ENCODE data around the gene CYB5D1. TPM values are rescaled to one million over a fixed set of nuclear protein-coding genes. Genes with fewer than 3 reads are reported as not detected.

CYB5D1 gene
- total RNA-seq, 1 experiment from 2014 or later = 18.0 TPM

- peak within 1 kb of the TSS in 1 of 2 experiments; percentile 30 for H3K4me3 Mint-ChIP-seq
- H4K8ac ChIP-seq (replicated peaks; ENCODE audit: insufficient read length, low read depth, low read length) = no peak within 1 kb of the TSS
- H2AK5ac ChIP-seq (ENCODE audit: insufficient read length, low read length) = no peak within 1 kb of the TSS
- no peak within 1 kb of the TSS for H3K56ac ChIP-seq (ENCODE audit: insufficient read length, low read depth, low read length)
- H3K18ac ChIP-seq (ENCODE audit: insufficient read length, low read depth, low read length) = no peak within 1 kb of the TSS
- H3K9ac ChIP-seq (ENCODE audit: extremely low read depth, insufficient read length, low read length) = no peak within 1 kb of the TSS
- no peak within 1 kb of the TSS for H3K23ac ChIP-seq (ENCODE audit: insufficient read length, low read depth, low read length)
- H2BK20ac ChIP-seq (ENCODE audit: low read depth, low read length, poor library complexity, severe bottlenecking) = no peak within 1 kb of the TSS
- peaks cover 36% of the 10 kb centered on the region for H3K23me2 ChIP-seq (ENCODE audit: insufficient read length, low read depth, low read length, poor library complexity, severe bottlenecking)
- H4K5ac ChIP-seq (ENCODE audit: insufficient read length, low read depth, low read length) = no peak within 1 kb of the TSS
- no peaks in the 10 kb centered on the region for H3K9me3 ChIP-seq (ENCODE audit: control insufficient read depth, low read depth, low read length)
- H3T11ph ChIP-seq (ENCODE audit: low read length) = no peak within 1 kb of the TSS
- peaks cover 18% of the 10 kb centered on the region for H3K27me3 Mint-ChIP-seq (ENCODE audit: low read depth)
- no peak within 1 kb of the TSS for H2AFZ ChIP-seq (ENCODE audit: low read length)
- peaks cover 30% of the 10 kb centered on the region; the same call in 1 of the 2 replicates for H3K27me3 ChIP-seq (ENCODE audit: insufficient read depth, low read length)
- peaks cover 0 to 36% (median 18%) of the 10 kb centered on the region in 3 experiments; a peak in 4 of 7 replicates for H3K36me3 Mint-ChIP-seq (ENCODE audit: insufficient read depth in 1 of 3, low read depth in 3 of 3)
- H4K20me1 ChIP-seq (ENCODE audit: control insufficient read depth, insufficient read depth, insufficient read length) = no peaks in the 10 kb centered on the region
- H3K27ac Mint-ChIP-seq = peak within 1 kb of the TSS in 1 of 3 experiments; percentile 59; a peak in 2 of 7 replicates
- H3K4me1 Mint-ChIP-seq = peaks cover 24 to 39% of the 10 kb centered on the region in 2 experiments
- no peaks in the 10 kb centered on the region; the same call in 1 of the 2 replicates for H3K4me1 ChIP-seq (ENCODE audit: insufficient read depth, low read length)
- no peak within 1 kb of the TSS for H2BK12ac ChIP-seq (ENCODE audit: insufficient read length, low read depth, low read length)
- WGBS (ENCODE audit: extremely low coverage, insufficient read length, low lambda C conversion rate) = no CpG with 5 or more reads among the region's 57 CpGs
- peak within 1 kb of the TSS; percentile 21; the same call in 1 of the 2 replicates for H3K14ac ChIP-seq (ENCODE audit: insufficient read depth, low read length)
- H3K27ac ChIP-seq (ENCODE audit: insufficient read length, low read depth, low read length) = no peak within 1 kb of the TSS
- no peak within 1 kb of the TSS for H4K91ac ChIP-seq (ENCODE audit: insufficient read length, low read depth, low read length)
- DNase-seq = peak; percentile 81
- 0 out of 5 replicates have a peak, but pooled peaks cover 0 to 3% of the 10 kb centered on the region in 2 experiments for H3K9me3 Mint-ChIP-seq
- H3K79me2 ChIP-seq (ENCODE audit: insufficient read depth, low read length) = no peaks in the 10 kb centered on the region
- H3K4me2 ChIP-seq (ENCODE audit: insufficient read depth, insufficient read length, low read length) = peak within 1 kb of the TSS; percentile 97
- no peaks in the 10 kb centered on the region for H3K79me1 ChIP-seq (ENCODE audit: insufficient read depth, low read depth, low read length, poor library complexity, severe bottlenecking)
- TF ChIP-seq CTCF (conservative IDR thresholded peaks at IDR 0.05) = no peak
- no peak within 1 kb of the TSS for H2BK120ac ChIP-seq (ENCODE audit: low read depth, low read length, poor library complexity, severe bottlenecking)
- H2BK15ac ChIP-seq (ENCODE audit: low read depth, low read length) = no peak within 1 kb of the TSS
- no peak within 1 kb of the TSS for H2BK5ac ChIP-seq (ENCODE audit: insufficient read length, low read length)
- no peak within 1 kb of the TSS for H3K4ac ChIP-seq (ENCODE audit: low read depth, low read length)
Measured at GRCh38 chr17:7854851-7855659, 2.7 kb upstream of the CYB5D1 start, which contains the start of gene TMEM88. Gene TMEM88, plus strand, starts transcription at chr17:7855066. Its CDS starts 9 bp downstream, at chr17:7855075.
